A549 treated with CORT108297 at 1 μM for 4 hours (cell line): ENCODE measurements around the gene RIBC1. TPM values are rescaled to one million over a fixed set of nuclear protein-coding genes. Genes with fewer than 3 reads are reported as not detected.

Experiments
- total RNA-seq: library from RNA; stranded (reverse); fragments of 200-300 nt; extraction: Qiagen RNA extraction; gene quantifications from 5 replicates; pipeline ENCODE4 v1.2.3, GENCODE V29; 2022

Gene RIBC1
- 0.67 to 0.99 TPM (median 0.77 TPM) in 5 replicates for total RNA-seq

GRCh38 chrX:53422861-53423306 lies at the start of gene RIBC1:
Gene RIBC1 (plus strand): TSS chrX:53422873. CDS start chrX:53426277, 3,404 bp downstream.

GRCh38 chrX:53422086-53422860 lies 400 bp upstream of the RIBC1 start, which contains the start of gene SMC1A:
Gene SMC1A (minus strand): TSS chrX:53422654. CDS start chrX:53422600, 54 bp downstream.

GRCh38 chrX:53433651-53434639 lies 11.3 kb downstream of the RIBC1 start, which contains the start of gene HSD17B10:
Gene HSD17B10 (minus strand): TSS chrX:53434370. CDS start chrX:53434345, 25 bp downstream.

Other genes with a start within 250 kb of the RIBC1 start
- gene KDM5C, start 197.7 kb upstream of the RIBC1 start, total RNA-seq = 42.1 to 60.1 TPM (median 57.0 TPM) in 5 replicates
- 32.6 to 44.7 TPM (median 40.2 TPM) in 5 replicates for gene IQSEC2, start 141.3 kb upstream of the RIBC1 start, total RNA-seq
- 42.3 to 62.9 TPM (median 55.1 TPM) in 5 replicates for gene SMC1A, start 219 bp upstream of the RIBC1 start, total RNA-seq
- 168 to 203 TPM (median 197 TPM) in 5 replicates for gene HSD17B10, start 11.5 kb downstream of the RIBC1 start, total RNA-seq